ENCODE results near the gene MED10.

- no peak for TF ChIP-seq CTCF (IDR thresholded peaks at IDR 0.05; ENCODE audit: low read length)
- no peak for TF ChIP-seq EZH2 (IDR thresholded peaks at IDR 0.05; ENCODE audit: borderline replicate concordance, low read length)
These were observed 12.3 kb downstream of the MED10 start for GRCh38 chr5:6365977-6366590.
